Astrocyte (in vitro differentiated cells and primary cell): ENCODE measurements around the gene NR5A2. TPM values are rescaled to one million over a fixed set of nuclear protein-coding genes. Genes with fewer than 3 reads are reported as not detected.

Source experiments
- DNase-seq: peaks from one replicate; pipeline ENCODE4 v3.0.0-alpha.2; 2010; ENCODE audit warnings: low read depth
- FAIRE-seq: peaks from 2 replicates; lab custom pipeline; 2011; peaks lifted over from hg19 to GRCh38; lab: Jason Lieb, UNC
- H2AFZ ChIP-seq: 2 replicates; pipeline ENCODE4 v1.6.0; 2012; ENCODE audit warnings: low read depth, low read length, inconsistent platforms
- H3K27ac ChIP-seq: 2 replicates; pipeline ENCODE4 v1.5.1; 2011; ENCODE audit warnings: low read depth, low read length, inconsistent platforms
- H3K27me3 ChIP-seq: 2 replicates; pipeline ENCODE4 v1.6.0; 2011; ENCODE audit warnings: low read length, inconsistent platforms; ENCODE audit not compliant: insufficient read depth
- H3K36me3 ChIP-seq: 2 replicates; pipeline ENCODE4 v1.5.1; 2011; ENCODE audit warnings: low read length, inconsistent platforms; ENCODE audit not compliant: insufficient read depth
- H3K4me1 ChIP-seq: 2 replicates; pipeline ENCODE4 v1.5.1; 2011; ENCODE audit warnings: low read length, inconsistent platforms; ENCODE audit not compliant: insufficient read depth
- H3K4me2 ChIP-seq: 2 replicates; pipeline ENCODE4 v1.6.0; 2012; ENCODE audit warnings: low read length, inconsistent platforms
- H3K4me3 ChIP-seq: 2 replicates; pipeline ENCODE4 v1.5.1; 2011; ENCODE audit warnings: low read depth, mild to moderate bottlenecking, low read length, inconsistent platforms; ENCODE audit not compliant: insufficient read depth
- H3K79me2 ChIP-seq: 2 replicates; pipeline ENCODE4 v1.6.0; 2012; ENCODE audit warnings: mild to moderate bottlenecking, low read length, inconsistent platforms; ENCODE audit not compliant: insufficient read depth
- H3K9ac ChIP-seq: 2 replicates; pipeline ENCODE4 v1.6.0; 2012; ENCODE audit warnings: mild to moderate bottlenecking, low read length, inconsistent platforms
- H3K9me3 ChIP-seq: 2 replicates; pipeline ENCODE4 v1.5.1; 2012; ENCODE audit warnings: low read depth, mild to moderate bottlenecking, low read length, inconsistent platforms; ENCODE audit not compliant: insufficient read depth
- H4K20me1 ChIP-seq: 2 replicates; pipeline ENCODE4 v1.6.0; 2012; ENCODE audit warnings: low read length, inconsistent platforms; ENCODE audit not compliant: insufficient read depth
- H3K27ac Mint-ChIP-seq: one replicate; pipeline ENCODE4 v1.8.0; 2021; ENCODE audit warnings: mild to moderate bottlenecking, mixed read lengths; ENCODE audit not compliant: unreplicated experiment
- H3K27me3 Mint-ChIP-seq: one replicate; pipeline ENCODE4 v1.8.0; 2021; ENCODE audit warnings: low read depth, mixed read lengths; ENCODE audit not compliant: unreplicated experiment
- H3K36me3 Mint-ChIP-seq: one replicate; pipeline ENCODE4 v1.8.0; 2021; ENCODE audit warnings: low read depth, mixed read lengths; ENCODE audit not compliant: unreplicated experiment
- H3K4me1 Mint-ChIP-seq: one replicate; pipeline ENCODE4 v1.8.0; 2021; ENCODE audit warnings: low read depth, mixed read lengths; ENCODE audit not compliant: unreplicated experiment
- H3K4me3 Mint-ChIP-seq: one replicate; pipeline ENCODE4 v1.8.0; 2021; ENCODE audit warnings: mild to moderate bottlenecking, moderate library complexity, mixed read lengths; ENCODE audit not compliant: unreplicated experiment
- H3K9me3 Mint-ChIP-seq: one replicate; pipeline ENCODE4 v1.8.0; 2021; ENCODE audit warnings: mild to moderate bottlenecking, mixed read lengths; ENCODE audit not compliant: unreplicated experiment
- CTCF ChIP-seq: IDR thresholded peaks from 2 replicates; pipeline ENCODE4 v1.5.1; 2011; ENCODE audit warnings: low read depth, mild to moderate bottlenecking, inconsistent platforms, low read length, moderate library complexity; ENCODE audit not compliant: insufficient read depth
- EZH2 ChIP-seq: IDR thresholded peaks from 2 replicates; pipeline ENCODE4 v1.6.1; 2012; ENCODE audit warnings: mild to moderate bottlenecking, low read length, inconsistent platforms; ENCODE audit not compliant: insufficient read depth
- total RNA-seq: library from RNA; stranded (reverse); gene quantifications from 2 replicates; pipeline ENCODE4 v1.2.1, GENCODE V29; 2021

The NR5A2 gene
- total RNA-seq, 1 donor from 2014 or later = 0.39 TPM

GRCh38 chr1:200124309-200124708, 96.8 kb downstream of the NR5A2 start:
- Histone ChIP-seq H4K20me1 (no peaks in the 10 kb centered on the region), H3K9ac (no peak overlapping the region), H3K4me2 (no peak overlapping the region), H2AFZ (no peak overlapping the region), H3K27ac (no peak overlapping the region), H3K9me3 (no peaks in the 10 kb centered on the region), H3K4me1 (no peaks in the 10 kb centered on the region), H3K36me3 (no peaks in the 10 kb centered on the region), H3K27me3 (peaks cover 7% of the 10 kb centered on the region), H3K4me3 (no peak overlapping the region), H3K79me2 (no peaks in the 10 kb centered on the region)
- DNase-seq (no peak), FAIRE-seq (no peak)
- no peak overlapping the region for H3K27ac Mint-ChIP-seq
- H3K36me3 Mint-ChIP-seq = no peaks in the 10 kb centered on the region
- no peaks in the 10 kb centered on the region for H3K9me3 Mint-ChIP-seq
- TF ChIP-seq CTCF (no peak), EZH2 (no peak)
- no peak overlapping the region for H3K4me3 Mint-ChIP-seq
- peaks cover 4% of the 10 kb centered on the region for H3K27me3 Mint-ChIP-seq
- peaks cover 5% of the 10 kb centered on the region for H3K4me1 Mint-ChIP-seq

GRCh38 chr1:200128081-200128480, 100.6 kb downstream of the NR5A2 start:
- Histone ChIP-seq H3K9ac (no peak overlapping the region), H3K79me2 (no peaks in the 10 kb centered on the region), H3K4me3 (no peak overlapping the region), H3K27ac (no peak overlapping the region), H3K27me3 (peaks cover 11% of the 10 kb centered on the region), H2AFZ (no peak overlapping the region), H3K9me3 (no peaks in the 10 kb centered on the region), H3K36me3 (no peaks in the 10 kb centered on the region), H4K20me1 (no peaks in the 10 kb centered on the region), H3K4me2 (no peak overlapping the region), H3K4me1 (no peaks in the 10 kb centered on the region)
- peaks cover 10% of the 10 kb centered on the region for H3K4me1 Mint-ChIP-seq
- no peaks in the 10 kb centered on the region for H3K27me3 Mint-ChIP-seq
- H3K27ac Mint-ChIP-seq = no peak overlapping the region
- DNase-seq (no peak), FAIRE-seq (no peak)
- H3K4me3 Mint-ChIP-seq = no peak overlapping the region
- no peak for TF ChIP-seq EZH2
- TF ChIP-seq CTCF = no peak
- no peaks in the 10 kb centered on the region for H3K9me3 Mint-ChIP-seq
- H3K36me3 Mint-ChIP-seq = no peaks in the 10 kb centered on the region

- Histone ChIP-seq H3K27me3 (peaks cover 11% of the 10 kb centered on the region), H3K4me3 (no peak overlapping the region), H3K36me3 (no peaks in the 10 kb centered on the region), H3K4me2 (no peak overlapping the region), H4K20me1 (no peaks in the 10 kb centered on the region), H3K9me3 (no peaks in the 10 kb centered on the region), H3K79me2 (no peaks in the 10 kb centered on the region), H2AFZ (no peak overlapping the region), H3K9ac (no peak overlapping the region), H3K27ac (no peak overlapping the region), H3K4me1 (no peaks in the 10 kb centered on the region)
- Mint-ChIP-seq H3K27ac (no peak overlapping the region), H3K9me3 (no peaks in the 10 kb centered on the region), H3K4me3 (no peak overlapping the region), H3K27me3 (no peaks in the 10 kb centered on the region), H3K4me1 (peaks cover 10% of the 10 kb centered on the region), H3K36me3 (no peaks in the 10 kb centered on the region)
- FAIRE-seq (no peak), DNase-seq (no peak)
- TF ChIP-seq EZH2 = no peak
- TF ChIP-seq CTCF = no peak
These were observed 101.7 kb downstream of the NR5A2 start for GRCh38 chr1:200128944-200129879.
